Ascending aorta (tissue), 2 donors: ENCODE data around the gene MOB3A. TPM values are rescaled to one million over a fixed set of nuclear protein-coding genes. Genes with fewer than 3 reads are reported as not detected.
A peak's percentile ranks its signal among the peaks of the same experiment; 100 is the strongest.

ENCODE experiments used
- DNase-seq, 2 donors: peaks; one replicate each; pipeline ENCODE4 v3.0.0-alpha.2; 2019; ENCODE audit warnings: low spot score in 2 of 2
- H3K27ac ChIP-seq, 2 donors: fragments of 200-600 bp; sonication (generic); one replicate each; pipeline ENCODE4 v1.5.1; 2016 to 2017; ENCODE audit warnings: mild to moderate bottlenecking in 1 of 2
- H3K27me3 ChIP-seq: fragments of 200-600 bp; sonication (generic); one replicate; pipeline ENCODE4 v1.5.1; 2017
- H3K36me3 ChIP-seq, 2 donors: fragments of 200-600 bp; sonication (generic); one replicate each; pipeline ENCODE4 v1.5.1; 2016
- H3K4me1 ChIP-seq, 2 donors: fragments of 200-600 bp; sonication (generic); one replicate each; pipeline ENCODE4 v1.5.1; 2016 to 2017; ENCODE audit warnings: mild to moderate bottlenecking in 1 of 2
- H3K4me3 ChIP-seq, 2 donors: fragments of 200-600 bp; sonication (generic); one replicate each; pipeline ENCODE4 v1.5.1; 2016 to 2017; ENCODE audit warnings: mild to moderate bottlenecking in 1 of 2
- H3K9me3 ChIP-seq, 2 donors: fragments of 200-600 bp; sonication (generic); one replicate each; pipeline ENCODE4 v1.5.1; 2016
- CTCF ChIP-seq, 3 experiments: fragments of 200-600 bp in 2 of 3; fragments of 450-650 bp in 1 of 3; sonication (generic) in 2 of 3; IDR thresholded peaks; one replicate each; pipeline ENCODE4 v1.5.1; 2016 to 2019; ENCODE audit warnings: antibody characterized with exemption in 3 of 3, mild to moderate bottlenecking in 1 of 3, moderate library complexity in 1 of 3
- intact Hi-C: fragments of 100-400 bp; cut with DNase I; formaldehyde crosslinking; loops from one replicate; pipeline ENCODE4 v1.15.1; 2023
- total RNA-seq: library from RNA; depleted of rRNA; stranded (reverse); fragments of >200 nt; gene quantifications from one replicate; pipeline ENCODE4 v1.1.0, GENCODE V29; 2016

The MOB3A gene
- total RNA-seq, 1 donor from 2014 or later: 44.4 TPM

GRCh38 chr19:2053601-2054389 lies 42.3 kb downstream of the MOB3A start:
- H3K27me3 ChIP-seq: no peaks in the 10 kb centered on the region
- H3K9me3 ChIP-seq: no peaks in the 10 kb centered on the region
- H3K4me1 ChIP-seq: peaks cover 29 to 40% of the 10 kb centered on the region in 2 donors
- no peak for TF ChIP-seq CTCF (IDR thresholded peaks at IDR 0.05)
- H3K36me3 ChIP-seq: no peaks in the 10 kb centered on the region
- peak overlapping the region in 1 of 2 donors; percentile 25 for H3K27ac ChIP-seq
- intact Hi-C loops: loop anchor here (5.0 kb wide), 1 partner anchor 114 kb away; no protein-coding TSS in a partner anchor
- DNase-seq: no peak
- no peak overlapping the region for H3K4me3 ChIP-seq

- peaks cover 45 to 51% of the 10 kb centered on the region in 2 donors for H3K4me1 ChIP-seq
- peak overlapping the region; percentile 87 to 92 for H3K27ac ChIP-seq
- H3K27me3 ChIP-seq: no peaks in the 10 kb centered on the region
- peak overlapping the region; percentile 98 for H3K4me3 ChIP-seq
- peaks cover 0 to 3% of the 10 kb centered on the region in 2 donors for H3K36me3 ChIP-seq
- H3K9me3 ChIP-seq: no peaks in the 10 kb centered on the region
- intact Hi-C loops: loop anchor here (1.0 to 5.0 kb wide), 5 partner anchors 9 to 115 kb away; partner anchors contain the start of genes IZUMO4 and MOB3A
- TF ChIP-seq CTCF (IDR thresholded peaks at IDR 0.05): no peak
- no peak for DNase-seq
Measured at GRCh38 chr19:2051773-2052704, 44.1 kb downstream of the MOB3A start.

- intact Hi-C loops: loop anchor here (1.0 to 5.0 kb wide), 5 partner anchors 9 to 116 kb away; partner anchors contain the start of genes IZUMO4 and MOB3A
Measured at GRCh38 chr19:2050991-2051772, 44.9 kb downstream of the MOB3A start, which contains the start of gene MKNK2. MKNK2 (minus strand) TSS chr19:2051244; CDS start chr19:2050851, 393 bp downstream.

GRCh38 chr19:2050349-2050990 lies 45.7 kb downstream of the MOB3A start:
- Histone ChIP-seq H3K4me1 (peaks cover 39 to 43% of the 10 kb centered on the region in 2 donors), H3K9me3 (no peaks in the 10 kb centered on the region), H3K27ac (peak overlapping the region; percentile 92 to 97), H3K36me3 (peaks cover 10 to 18% of the 10 kb centered on the region in 2 donors), H3K4me3 (peak overlapping the region; percentile 98), H3K27me3 (no peaks in the 10 kb centered on the region)
- intact Hi-C loops: loop anchor here (2.0 to 5.0 kb wide), 2 partner anchors 46 to 117 kb away; partner anchors contain the start of genes IZUMO4 and MOB3A
- no peak for TF ChIP-seq CTCF (IDR thresholded peaks at IDR 0.05)
- DNase-seq: no peak

More at GRCh38 chr19:2050991-2051772, 44.9 kb downstream of the MOB3A start, which contains the start of gene MKNK2:
- TF ChIP-seq CTCF (IDR thresholded peaks at IDR 0.05): peak; percentile 41 to 63 (median 48)
- Histone ChIP-seq H3K9me3 (no peaks in the 10 kb centered on the region), H3K27me3 (no peaks in the 10 kb centered on the region), H3K4me3 (peak within 1 kb of the TSS; percentile 98), H3K4me1 (peaks cover 46% of the 10 kb centered on the region in 2 donors), H3K27ac (peak within 1 kb of the TSS; percentile 92 to 97), H3K36me3 (peaks cover 3 to 11% of the 10 kb centered on the region in 2 donors)
- peak in 1 of 2 donors; percentile 93 for DNase-seq
